Measurements from ENCODE around the gene BLTP3A.
"Not testable (repeated sequence)": the region's sequence is repeated elsewhere in the genome, so short reads cannot be mapped to it uniquely, and the experiment has no call there.

The BLTP3A gene, protein sequence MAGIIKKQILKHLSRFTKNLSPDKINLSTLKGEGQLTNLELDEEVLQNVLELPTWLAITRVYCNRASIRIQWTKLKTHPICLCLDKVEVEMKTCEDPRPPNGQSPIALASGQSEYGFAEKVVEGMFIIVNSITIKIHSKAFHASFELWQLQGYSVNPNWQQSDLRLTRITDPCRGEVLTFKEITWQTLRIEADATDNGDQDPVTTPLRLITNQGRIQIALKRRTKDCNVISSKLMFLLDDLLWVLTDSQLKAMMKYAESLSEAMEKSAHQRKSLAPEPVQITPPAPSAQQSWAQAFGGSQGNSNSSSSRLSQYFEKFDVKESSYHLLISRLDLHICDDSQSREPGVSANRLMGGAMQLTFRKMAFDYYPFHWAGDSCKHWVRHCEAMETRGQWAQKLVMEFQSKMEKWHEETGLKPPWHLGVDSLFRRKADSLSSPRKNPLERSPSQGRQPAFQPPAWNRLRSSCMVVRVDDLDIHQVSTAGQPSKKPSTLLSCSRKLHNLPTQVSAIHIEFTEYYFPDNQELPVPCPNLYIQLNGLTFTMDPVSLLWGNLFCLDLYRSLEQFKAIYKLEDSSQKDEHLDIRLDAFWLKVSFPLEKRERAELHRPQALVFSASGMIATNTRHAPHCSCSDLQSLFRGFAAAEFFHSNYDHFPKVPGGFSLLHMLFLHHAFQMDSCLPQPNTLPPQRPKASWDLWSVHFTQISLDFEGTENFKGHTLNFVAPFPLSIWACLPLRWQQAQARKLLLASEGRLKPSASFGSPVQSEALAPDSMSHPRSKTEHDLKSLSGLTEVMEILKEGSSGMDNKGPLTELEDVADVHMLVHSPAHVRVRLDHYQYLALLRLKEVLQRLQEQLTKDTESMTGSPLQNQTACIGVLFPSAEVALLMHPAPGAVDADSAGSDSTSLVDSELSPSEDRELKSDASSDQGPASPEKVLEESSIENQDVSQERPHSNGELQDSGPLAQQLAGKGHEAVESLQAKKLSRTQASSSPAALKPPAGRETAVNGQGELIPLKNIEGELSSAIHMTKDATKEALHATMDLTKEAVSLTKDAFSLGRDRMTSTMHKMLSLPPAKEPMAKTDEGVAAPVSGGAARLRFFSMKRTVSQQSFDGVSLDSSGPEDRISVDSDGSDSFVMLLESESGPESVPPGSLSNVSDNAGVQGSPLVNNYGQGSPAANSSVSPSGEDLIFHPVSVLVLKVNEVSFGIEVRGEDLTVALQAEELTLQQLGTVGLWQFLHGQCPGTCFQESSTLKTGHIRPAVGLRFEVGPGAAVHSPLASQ (N-terminal part only)

DNA sequence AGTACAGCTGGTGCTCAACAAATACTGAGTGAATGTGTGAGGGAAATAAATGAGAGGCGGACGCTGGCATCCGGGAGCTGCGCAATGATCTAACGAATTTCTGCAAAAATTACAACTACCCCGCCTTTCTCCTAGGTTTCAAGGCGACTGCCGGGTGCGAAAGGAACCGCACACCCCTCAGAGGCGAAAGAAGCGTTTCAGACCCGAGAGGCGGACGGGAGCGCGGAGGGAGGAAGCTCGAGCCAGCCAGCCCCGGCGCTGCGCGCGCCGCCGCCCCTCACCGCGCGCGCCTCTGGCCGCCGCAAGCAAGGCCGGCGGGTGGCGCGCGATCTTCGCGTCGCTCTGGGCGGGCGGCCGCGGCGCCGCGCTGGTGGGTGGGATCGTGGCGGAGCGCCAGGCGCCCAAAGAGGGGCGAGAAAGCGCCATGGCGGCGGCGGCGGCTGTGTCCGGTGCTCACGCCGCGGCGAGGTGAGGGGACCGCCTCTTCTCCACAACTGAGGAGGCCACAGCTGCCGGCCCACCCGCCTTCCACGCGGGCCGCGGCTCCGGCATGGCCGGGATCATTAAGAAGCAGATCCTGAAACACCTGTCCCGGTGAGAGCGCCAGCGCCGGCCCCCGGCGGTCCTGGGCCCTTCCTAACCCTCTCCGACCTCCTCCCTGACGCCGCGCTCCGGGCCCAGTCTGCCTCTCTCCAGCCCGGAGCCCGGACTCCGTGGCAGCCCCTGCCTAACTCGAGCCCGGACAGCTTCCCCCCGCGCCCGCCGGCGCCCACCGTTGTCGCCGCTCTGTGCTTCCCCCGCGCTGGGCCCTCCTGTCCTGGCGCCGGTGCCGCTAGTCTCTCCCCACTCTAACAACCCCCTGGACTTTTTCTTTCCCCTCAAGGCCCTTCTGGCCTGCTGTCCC, at the start of gene BLTP3A:
TSS of gene BLTP3A (plus strand) at position 383 of the 904 bp plus-strand sequence. CDS start at position 551, 168 bp downstream.
- DNase-seq (ENCODE audit: low spot score), result peak; percentile 73

DNA sequence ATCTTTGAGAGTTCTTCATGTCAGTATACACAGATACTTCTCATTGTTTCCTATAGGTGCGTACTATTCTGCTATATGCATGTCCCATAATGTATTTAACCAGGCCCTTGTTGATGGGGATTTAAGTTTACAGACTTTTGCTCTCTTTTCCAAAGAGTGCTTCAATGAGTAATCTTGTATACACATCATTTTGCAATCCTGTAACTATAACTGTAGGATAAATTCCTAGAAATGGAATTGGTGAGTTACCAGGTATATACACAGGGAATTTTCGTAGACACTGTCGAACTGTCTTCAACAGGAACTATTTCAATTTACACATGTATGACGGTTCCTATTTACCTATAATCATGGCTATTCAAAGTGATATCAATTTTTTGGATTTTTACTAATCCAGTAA, 49.8 kb upstream of the BLTP3A start:
- DNase-seq (ENCODE audit: low spot score), result no peak

DNA sequence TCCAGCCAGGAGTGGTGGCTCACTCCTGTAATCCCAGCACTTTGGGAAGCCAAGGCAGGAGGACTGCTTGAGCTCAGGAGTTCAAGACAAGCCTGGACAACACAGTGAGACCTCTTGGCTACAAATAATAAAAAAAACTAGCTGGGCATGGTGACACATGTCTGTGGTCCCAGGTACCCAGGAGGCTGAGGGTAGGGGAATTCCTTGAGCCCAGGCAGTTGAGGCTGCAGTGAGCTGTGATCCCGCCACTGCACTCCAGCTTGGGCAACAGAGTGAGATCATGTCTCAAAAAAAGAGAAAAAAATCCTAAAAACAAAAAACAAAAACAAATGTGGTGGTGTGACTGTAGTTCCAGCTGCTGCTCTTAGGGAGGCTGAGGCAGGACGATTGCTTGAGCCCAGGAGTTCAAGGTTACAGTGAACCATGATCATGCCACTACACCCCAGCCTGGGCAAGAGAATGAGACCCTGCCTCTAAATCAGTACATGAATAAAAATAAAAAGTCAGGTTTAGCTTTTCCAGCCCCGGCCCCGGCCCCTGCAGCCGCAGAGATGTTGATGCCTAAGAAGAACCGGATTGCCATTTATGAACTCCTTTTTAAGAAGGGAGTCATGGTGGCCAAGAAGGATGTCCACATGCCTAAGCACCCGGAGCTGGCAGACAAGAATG, 48.1 kb upstream of the BLTP3A start:
- DNase-seq (ENCODE audit: low spot score), result no peak

DNA sequence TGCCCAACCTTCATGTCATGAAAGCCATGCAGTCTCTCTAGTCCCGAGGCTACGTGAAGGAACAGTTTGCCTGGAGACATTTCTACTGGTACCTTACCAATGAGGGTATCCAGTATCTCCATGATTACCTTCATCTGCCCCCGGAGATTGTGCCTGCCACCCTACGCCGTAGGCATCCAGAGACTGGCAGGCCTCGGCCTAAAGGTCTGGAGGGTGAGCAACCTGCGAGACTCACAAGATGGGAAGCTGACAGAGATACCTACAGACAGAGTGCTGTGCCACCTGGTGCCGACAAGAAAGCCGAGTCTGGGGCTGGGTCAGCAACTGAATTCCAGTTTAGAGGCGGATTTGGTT, 47.6 kb upstream of the BLTP3A start:
- not testable (repeated sequence) for DNase-seq (ENCODE audit: low spot score)

DNA sequence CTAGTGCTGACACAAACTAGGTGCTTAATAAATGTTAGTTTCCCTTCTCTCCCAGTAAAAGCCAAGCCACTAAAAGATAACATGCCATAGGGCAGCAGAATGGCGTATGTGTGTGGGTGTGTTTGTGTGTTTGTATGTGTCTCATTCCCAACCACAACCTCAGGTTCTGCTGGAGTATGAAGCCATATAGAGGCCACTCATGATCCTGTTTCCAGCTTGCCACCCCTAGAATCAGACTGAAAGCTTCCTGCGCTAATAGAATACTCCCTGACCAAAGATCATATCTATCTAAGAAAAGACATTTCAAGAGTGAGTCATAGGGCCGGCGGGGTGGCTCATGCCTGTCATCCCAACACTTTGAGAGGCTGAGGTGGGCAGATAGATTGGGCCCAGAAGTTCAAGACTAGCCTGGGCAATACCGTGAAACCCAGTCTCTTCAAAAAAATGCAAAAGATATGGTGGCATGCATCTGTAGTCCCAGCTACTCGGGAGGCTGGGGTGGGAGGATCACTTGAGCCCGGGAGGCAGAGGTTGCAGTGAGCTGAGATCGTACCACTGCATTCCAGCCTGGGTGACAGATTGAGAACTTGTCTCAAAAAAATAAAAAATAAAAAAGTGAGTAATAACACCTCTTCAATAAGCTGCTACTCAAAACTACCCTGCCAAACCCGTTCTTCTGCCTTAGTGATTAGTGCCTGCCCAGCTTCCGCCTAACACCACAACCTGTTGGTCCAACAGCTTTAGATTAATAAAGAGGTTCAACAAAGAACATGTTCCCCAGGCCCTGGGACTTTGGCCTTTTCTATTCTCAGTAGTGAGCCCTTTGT, 46.4 kb upstream of the BLTP3A start:
- DNase-seq (ENCODE audit: low spot score), result peak; percentile 66

DNA sequence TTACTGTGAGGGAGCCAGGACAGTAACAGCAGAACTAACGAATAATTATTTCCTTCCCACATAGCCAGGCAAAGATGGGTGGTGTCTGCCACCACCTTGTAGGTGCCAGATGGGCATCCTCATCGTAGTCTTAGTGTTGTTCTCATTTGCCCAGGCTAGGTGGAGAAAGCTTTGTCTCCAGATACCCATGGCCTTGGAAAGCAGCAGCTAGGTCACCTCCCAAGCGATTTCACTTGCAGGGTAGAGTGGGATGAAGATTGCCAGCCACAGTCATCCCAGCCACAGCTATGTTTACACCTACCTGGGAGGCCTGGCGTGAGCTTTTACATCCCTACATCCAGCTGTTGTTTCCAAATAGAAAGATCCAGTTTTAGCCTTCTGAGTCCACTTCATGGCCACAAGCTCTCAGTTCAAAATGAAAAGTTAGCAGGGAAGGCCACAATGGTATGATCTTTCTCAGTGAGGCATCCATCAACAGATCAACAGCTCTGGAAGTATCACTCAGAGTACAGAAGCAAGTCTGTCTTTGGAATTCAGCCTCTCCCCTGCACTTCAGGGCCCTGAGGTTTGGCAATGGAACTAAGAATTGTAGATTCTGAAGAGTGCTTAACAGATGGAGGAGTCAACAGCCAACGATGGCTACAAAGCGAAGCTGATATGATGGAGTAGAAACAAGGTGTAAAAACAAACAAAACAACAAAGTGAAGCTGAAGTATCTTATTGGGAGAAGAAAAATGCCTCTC, 45.6 kb upstream of the BLTP3A start:
- no peak for DNase-seq (ENCODE audit: low spot score)

DNA sequence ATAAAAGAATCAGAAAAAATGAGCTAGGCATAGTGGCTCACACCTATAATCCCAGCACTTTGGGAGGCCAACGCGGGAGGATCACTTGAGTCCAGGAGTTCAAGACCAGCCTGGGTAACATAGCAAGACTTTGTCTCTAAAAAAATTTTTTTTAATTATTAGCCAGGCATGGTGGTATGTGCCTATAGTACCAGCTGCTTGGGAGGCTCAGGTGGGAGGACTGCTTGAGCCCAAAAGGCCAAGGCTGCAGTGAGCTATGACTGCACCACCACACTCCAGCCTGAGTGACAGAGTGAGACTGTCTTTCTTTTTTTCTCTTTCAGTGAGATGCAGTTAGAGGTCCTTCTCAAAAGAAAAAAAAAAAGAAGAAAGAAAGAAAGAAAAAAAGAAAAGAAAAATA, 43.1 kb upstream of the BLTP3A start:
- DNase-seq (ENCODE audit: low spot score), result no peak

DNA sequence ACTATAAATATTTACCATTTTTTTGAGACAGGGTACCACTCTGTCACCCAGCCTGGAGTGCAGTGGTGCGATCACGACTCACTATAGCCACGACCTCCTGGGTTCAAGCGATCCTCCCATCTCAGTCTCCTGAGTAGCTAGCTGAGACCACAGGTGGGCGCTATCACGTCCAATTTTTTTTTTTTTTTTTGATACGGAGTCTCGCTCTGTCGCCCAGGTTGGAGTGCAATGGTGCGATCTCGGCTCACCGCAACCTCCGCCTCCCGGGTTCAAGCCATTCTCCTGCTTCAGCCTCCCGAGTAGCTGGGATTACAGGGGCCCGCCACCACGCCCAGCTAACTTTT, 35.4 kb upstream of the BLTP3A start:
- peak; percentile 51 for DNase-seq (ENCODE audit: low spot score)

DNA sequence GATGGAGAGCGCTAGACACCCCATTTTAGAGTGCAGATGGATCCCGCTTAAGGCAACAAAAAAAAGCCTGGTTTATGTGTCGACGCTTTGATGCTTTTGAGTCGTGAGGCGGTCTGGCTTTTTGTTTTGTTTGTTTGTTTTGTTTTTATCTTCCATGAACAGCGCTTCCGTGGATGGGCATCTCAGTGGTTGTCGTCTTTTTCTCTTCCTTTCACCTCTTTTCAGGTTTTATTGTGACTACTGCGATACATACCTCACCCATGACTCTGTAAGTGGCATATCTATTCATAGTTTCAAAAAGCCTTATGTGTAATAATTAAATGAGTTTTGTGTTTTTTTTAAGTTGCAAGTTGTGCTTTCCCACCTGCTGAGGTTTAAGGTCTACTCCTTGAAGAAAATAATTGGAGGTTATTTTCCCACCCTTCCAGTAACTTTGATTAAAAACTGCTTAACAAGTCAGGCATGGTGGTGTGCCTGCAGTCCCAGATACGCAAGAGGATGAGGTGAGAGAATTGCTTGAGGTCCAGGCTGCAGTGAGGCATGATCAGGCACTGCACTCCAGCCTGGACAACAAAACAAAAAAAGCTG, 34.1 kb upstream of the BLTP3A start:
- DNase-seq (ENCODE audit: low spot score), result no peak

DNA sequence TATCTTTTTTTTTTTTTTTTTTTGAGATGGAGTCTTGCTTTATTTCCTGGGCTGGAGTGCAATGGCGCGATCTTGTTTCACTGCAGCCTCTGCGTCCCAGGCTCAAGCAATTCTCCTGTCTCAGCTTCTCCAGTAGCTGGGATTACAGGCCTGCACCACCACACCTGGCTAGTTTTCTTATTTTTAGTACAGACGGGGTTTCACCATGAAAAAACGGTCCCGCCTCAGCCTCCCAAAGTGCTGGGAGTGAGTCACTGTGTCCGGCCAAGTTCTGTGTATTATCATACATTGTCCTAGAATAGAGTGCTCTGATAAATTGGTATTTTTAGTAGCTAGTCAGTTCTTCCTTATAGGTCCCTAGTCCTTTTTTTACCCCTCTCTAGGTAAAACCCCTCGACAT, 31.8 kb upstream of the BLTP3A start:
- no peak for DNase-seq (ENCODE audit: low spot score)

DNA sequence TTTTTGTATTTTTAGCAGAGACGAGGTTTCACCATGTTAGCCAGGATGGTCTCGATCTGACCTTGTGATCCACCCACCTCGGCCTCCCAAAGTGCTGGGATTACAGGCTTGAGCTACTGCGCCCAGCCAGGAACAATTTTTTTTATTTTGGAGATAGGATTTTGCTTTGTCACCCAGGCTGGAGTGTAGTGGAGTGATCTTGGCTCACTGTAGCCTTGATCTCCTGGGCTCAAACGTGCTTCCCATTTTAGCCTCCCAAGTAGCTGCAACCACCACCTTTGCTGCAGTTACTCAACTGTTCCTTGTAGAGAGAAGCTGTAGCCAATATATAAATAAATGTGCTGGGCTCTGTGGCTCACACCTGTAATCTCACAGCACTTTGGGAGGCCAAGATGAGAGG, 30.2 kb upstream of the BLTP3A start:
- DNase-seq (ENCODE audit: low spot score), result not testable (repeated sequence)

DNA sequence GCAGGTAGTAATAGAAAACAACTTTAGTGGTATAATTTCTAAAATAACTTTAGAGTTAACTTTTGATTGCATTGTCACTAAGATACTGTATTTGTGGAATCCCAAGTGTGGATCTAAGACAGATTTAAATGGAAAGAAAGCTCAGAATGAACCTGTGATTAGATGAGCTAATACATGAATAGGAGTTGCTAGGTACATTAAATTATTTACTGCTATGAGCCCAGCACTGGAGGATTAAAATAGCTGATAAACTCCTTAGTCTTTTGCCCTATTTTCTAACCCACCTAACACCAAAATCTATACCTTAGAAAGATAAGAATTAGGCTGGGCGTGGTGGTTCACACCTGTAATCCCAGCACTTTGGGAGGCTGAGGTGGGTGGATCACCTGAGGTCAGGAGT, 23.7 kb upstream of the BLTP3A start:
- no peak for DNase-seq (ENCODE audit: low spot score)

DNA sequence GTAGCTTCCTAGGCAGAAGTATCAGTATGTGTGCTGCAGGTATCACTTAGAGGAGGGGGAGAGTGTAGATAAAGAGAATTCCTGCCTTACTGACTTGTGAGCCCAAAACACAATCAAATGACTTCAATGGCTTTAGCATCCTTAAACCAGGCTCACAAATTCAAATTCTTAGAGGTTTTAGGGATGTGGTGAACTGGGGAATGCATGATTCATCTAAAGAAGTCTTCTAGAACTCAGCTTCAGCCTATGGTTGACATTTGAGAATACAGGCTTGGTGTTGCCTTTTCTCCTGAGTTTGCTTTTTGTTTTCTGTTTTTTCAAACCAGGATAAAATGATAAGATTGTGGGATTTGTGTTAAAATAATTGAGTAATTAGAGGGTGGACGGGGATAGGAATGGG, 20.2 kb upstream of the BLTP3A start:
- DNase-seq (ENCODE audit: low spot score), result no peak

DNA sequence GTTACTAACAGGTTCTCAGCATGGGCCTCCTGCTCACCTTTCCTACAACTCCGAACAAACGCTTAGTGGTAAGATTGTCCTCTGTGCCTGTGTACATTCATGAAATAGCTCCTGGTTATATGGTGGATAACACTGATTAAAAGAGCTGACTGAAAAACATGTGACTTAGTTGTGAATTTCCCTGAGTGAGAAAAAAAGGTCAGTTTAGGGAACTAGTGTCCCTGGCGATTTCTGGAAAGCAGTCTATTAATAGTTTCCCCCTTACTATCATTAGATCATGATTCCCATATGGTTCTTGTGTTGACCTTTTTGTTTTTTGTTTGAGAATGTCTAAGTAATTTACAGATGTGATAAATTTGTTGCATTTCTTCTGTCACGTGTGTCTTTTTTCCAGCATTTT, 18.9 kb upstream of the BLTP3A start:
- no peak for DNase-seq (ENCODE audit: low spot score)

DNA sequence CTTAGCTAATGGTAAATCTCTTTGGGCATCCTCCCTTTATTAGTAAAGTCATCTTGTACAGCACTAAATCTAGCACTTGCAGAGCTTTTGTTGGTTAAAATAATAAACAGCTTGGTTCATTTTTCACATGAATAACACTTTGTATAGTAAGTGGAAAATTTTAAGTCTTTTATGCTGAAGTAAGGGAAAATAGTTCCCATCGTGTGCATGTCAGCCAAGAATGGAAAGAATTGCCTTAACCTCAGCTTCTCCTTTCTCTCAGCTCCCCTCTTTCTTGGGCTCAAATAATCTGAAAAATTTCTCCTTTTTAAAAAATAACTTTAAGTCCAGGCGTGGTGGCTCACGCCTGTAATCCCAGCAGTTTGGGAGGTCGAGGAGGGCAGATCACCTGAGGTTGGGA, 18.0 kb upstream of the BLTP3A start:
- DNase-seq (ENCODE audit: low spot score), result no peak

DNA sequence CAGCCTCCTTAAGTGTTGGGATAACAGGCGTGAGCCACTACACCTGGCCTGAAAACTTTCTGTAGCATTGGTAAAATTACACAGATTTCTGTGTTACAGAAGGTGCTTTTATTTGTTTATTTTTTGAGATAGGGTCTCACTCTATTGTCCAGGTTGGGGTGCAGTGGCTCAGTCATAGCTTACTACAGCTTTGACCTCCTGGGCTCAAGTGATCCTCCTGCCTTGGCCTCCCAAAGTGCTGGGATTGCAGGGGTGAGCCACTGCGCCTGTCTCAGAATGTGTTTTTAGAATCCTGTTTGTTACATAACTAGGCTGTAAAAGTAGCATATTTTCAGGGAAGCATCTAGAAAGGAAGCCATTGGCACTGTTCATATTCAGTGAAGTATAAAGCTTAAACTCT, 16.9 kb upstream of the BLTP3A start:
- no peak for DNase-seq (ENCODE audit: low spot score)

DNA sequence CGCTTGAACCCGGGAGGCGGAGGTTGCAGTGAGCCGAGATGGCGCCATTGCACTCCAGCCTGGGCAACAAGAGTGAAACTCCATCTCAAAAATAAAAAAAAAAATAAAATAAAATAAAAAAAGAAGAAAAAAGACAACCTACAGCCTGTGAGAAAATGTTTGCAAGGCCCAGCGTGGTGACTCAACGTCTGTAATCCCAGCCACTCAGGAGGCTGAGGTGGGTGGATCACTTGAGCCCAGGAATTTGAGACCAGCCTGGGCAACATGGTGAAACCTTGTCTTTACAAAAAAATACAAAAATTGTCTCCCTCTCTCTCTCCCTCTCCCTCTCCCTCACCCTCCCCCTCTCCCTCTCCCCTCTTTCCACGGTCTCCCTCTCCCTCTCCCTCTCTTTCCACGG, 6.5 kb upstream of the BLTP3A start:
- not testable (repeated sequence) for DNase-seq (ENCODE audit: low spot score)

DNA sequence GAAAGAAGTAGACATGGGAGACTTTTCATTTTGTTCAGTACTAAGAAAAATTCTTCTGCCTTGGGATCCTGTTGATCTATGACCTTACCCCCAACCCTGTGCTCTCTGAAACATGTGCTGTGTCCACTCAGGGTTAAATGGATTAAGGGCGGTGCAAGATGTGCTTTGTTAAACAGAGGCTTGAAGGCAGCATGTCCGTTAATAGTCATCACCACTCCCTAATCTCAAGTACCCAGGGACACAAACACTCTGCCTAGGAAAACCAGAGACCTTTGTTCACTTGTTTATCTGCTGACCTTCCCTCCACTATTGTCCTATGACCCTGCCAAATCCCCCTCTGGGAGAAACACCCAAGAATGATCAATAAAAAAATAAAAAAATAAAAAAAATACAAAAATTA, 4.7 kb upstream of the BLTP3A start:
- not testable (repeated sequence) for DNase-seq (ENCODE audit: low spot score)

DNA sequence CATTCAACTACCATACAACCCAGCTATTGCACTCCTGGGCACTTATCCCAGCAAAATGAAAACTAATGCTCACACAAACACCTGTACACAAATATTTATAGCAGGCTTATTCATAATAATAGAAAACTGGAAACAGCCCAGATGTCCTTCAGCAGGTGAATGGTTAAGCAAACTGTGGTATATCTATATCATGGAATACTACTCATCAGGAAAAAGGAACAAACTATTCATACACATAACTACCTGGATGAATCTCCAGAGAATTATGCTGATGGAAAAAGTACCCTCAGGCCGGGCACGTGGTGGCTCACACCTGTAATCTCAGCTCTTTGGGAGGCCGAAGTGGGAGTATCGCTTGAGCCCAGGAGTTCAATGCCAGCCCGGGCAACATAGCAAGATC, 3.8 kb upstream of the BLTP3A start:
- DNase-seq (ENCODE audit: low spot score), result no peak
